ENCODE results near the gene CGA. TPM values are rescaled to one million over a fixed set of nuclear protein-coding genes. Genes with fewer than 3 reads are reported as not detected.

CGA gene
- total RNA-seq, 1 donor = not detected

- peak; percentile 11 for DNase-seq (ENCODE audit: low read depth)
- H3K4me3 ChIP-seq (ENCODE audit: low read depth, low read length) = no peak overlapping the region
- no peak for TF ChIP-seq CTCF (IDR thresholded peaks at IDR 0.05; ENCODE audit: insufficient read depth, low read length)
Observed at GRCh38 chr6:87074101-87074621, 20.7 kb downstream of the CGA start.

GRCh38 chr6:87071683-87072082 is 23.2 kb downstream of the CGA start:
- H3K4me3 ChIP-seq (ENCODE audit: low read depth, low read length) = no peak overlapping the region
- DNase-seq (ENCODE audit: low read depth) = no peak
- TF ChIP-seq CTCF (IDR thresholded peaks at IDR 0.05; ENCODE audit: insufficient read depth, low read length) = no peak

GRCh38 chr6:87070741-87071140 is 24.2 kb downstream of the CGA start:
- H3K4me3 ChIP-seq (ENCODE audit: low read depth, low read length) = no peak overlapping the region
- TF ChIP-seq CTCF (IDR thresholded peaks at IDR 0.05; ENCODE audit: insufficient read depth, low read length) = no peak
- no peak for DNase-seq (ENCODE audit: low read depth)

- DNase-seq (ENCODE audit: low read depth) = no peak
- no peak for TF ChIP-seq CTCF (IDR thresholded peaks at IDR 0.05; ENCODE audit: insufficient read depth, low read length)
- H3K4me3 ChIP-seq (ENCODE audit: low read depth, low read length) = no peak overlapping the region
Observed at GRCh38 chr6:87068795-87069194, 26.1 kb downstream of the CGA start.

GRCh38 chr6:87066449-87067333 is 28.2 kb downstream of the CGA start:
- peak; percentile 46 for TF ChIP-seq CTCF (IDR thresholded peaks at IDR 0.05; ENCODE audit: insufficient read depth, low read length)
- peak; percentile 75 for DNase-seq (ENCODE audit: low read depth)
- no peak overlapping the region for H3K4me3 ChIP-seq (ENCODE audit: low read depth, low read length)

GRCh38 chr6:87065117-87065516 is 29.8 kb downstream of the CGA start:
- DNase-seq (ENCODE audit: low read depth) = no peak
- H3K4me3 ChIP-seq (ENCODE audit: low read depth, low read length) = no peak overlapping the region

More at GRCh38 chr6:87065117-87065516, 29.8 kb downstream of the CGA start:
- no peak for TF ChIP-seq CTCF (IDR thresholded peaks at IDR 0.05; ENCODE audit: insufficient read depth, low read length)

All from fibroblast of the aortic adventitia (primary cell).